Osteoblast (primary cell): ENCODE data around the gene PRKCA. TPM values are rescaled to one million over a fixed set of nuclear protein-coding genes. Genes with fewer than 3 reads are reported as not detected.
A peak's percentile ranks its signal among the peaks of the same experiment; 100 is the strongest.

ENCODE experiments used
- DNase-seq: peaks from one replicate; pipeline ENCODE4 v3.0.0; 2011; ENCODE audit warnings: low spot score, mixed read lengths; ENCODE audit not compliant: insufficient read length; ENCODE audit errors: missing footprints
- H2AFZ ChIP-seq: 2 replicates; pipeline ENCODE4 v1.6.0; 2011; ENCODE audit warnings: mild to moderate bottlenecking, low read length
- H3K27ac ChIP-seq: 2 replicates; pipeline ENCODE4 v1.5.1; 2011; ENCODE audit warnings: mild to moderate bottlenecking, low read depth, low read length, moderate library complexity
- H3K27me3 ChIP-seq: 2 replicates; pipeline ENCODE4 v1.6.0; 2012; ENCODE audit warnings: mild to moderate bottlenecking, control low read depth, inconsistent platforms, low read length, moderate library complexity; ENCODE audit not compliant: insufficient read depth
- H3K36me3 ChIP-seq: 2 replicates; pipeline ENCODE4 v1.5.1; 2011; ENCODE audit warnings: mild to moderate bottlenecking, low read length, control low read depth, moderate library complexity; ENCODE audit not compliant: insufficient read depth
- H3K4me1 ChIP-seq: 2 replicates; pipeline ENCODE4 v1.5.1; 2011; ENCODE audit warnings: mild to moderate bottlenecking, low read length, control low read depth, moderate library complexity; ENCODE audit not compliant: insufficient read depth
- H3K4me2 ChIP-seq: 2 replicates; pipeline ENCODE4 v1.6.0; 2011; ENCODE audit warnings: mild to moderate bottlenecking, low read length; ENCODE audit not compliant: insufficient read depth
- H3K4me3 ChIP-seq: fragments of 200-600 bp; sonication (generic); 3 replicates; pipeline ENCODE4 v1.5.1; 2012; ENCODE audit warnings: mild to moderate bottlenecking, low read length, inconsistent platforms; ENCODE audit not compliant: insufficient read depth
- H3K79me2 ChIP-seq: 2 replicates; pipeline ENCODE4 v1.6.0; 2012; ENCODE audit warnings: mild to moderate bottlenecking, low read length, control low read depth, inconsistent platforms; ENCODE audit not compliant: insufficient read depth
- H3K9me3 ChIP-seq: 2 replicates; pipeline ENCODE4 v1.5.1; 2011; ENCODE audit warnings: low read depth, low read length, control low read depth
- H4K20me1 ChIP-seq: 2 replicates; pipeline ENCODE4 v1.6.0; 2012; ENCODE audit warnings: mild to moderate bottlenecking, low read length, control low read depth; ENCODE audit not compliant: insufficient read depth
- CTCF ChIP-seq: IDR thresholded peaks from 2 replicates; pipeline ENCODE4 v1.5.1; 2011; ENCODE audit warnings: mild to moderate bottlenecking, low read depth, low read length, moderate library complexity; ENCODE audit errors: extremely low read depth
- total RNA-seq: library from RNA; depleted of rRNA; stranded (reverse); fragments of >200 nt; gene quantifications from 2 replicates; pipeline ENCODE4 v1.2.3, GENCODE V29; 2012

The PRKCA gene
- total RNA-seq, 1 donor = 46.0 TPM

DNA sequence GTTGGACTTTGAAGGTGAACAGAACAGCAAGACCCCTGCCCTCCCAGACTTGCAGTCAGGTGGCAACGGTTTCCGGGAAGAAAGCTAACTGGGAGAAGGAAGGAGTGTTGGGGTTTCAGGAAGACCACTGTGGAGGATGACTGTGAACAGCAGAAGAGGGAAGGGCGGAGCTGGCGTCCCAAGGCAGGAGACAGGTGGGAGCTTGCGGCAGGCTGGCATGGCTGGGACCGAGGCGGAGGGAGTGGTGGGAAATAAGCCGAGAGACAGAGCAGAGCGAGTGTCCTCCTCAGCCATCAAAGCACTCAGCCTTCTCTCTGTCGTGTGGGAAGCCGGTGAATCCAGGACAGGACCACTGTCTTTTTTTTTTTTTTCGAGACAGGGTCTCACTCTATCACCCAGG lies 424.0 kb downstream of the PRKCA start:
- H3K9me3 ChIP-seq = no peaks in the 10 kb centered on the region

GRCh38 chr17:66726846-66727245 lies 424.4 kb downstream of the PRKCA start:
- Histone ChIP-seq H3K4me2 (no peak overlapping the region), H3K36me3 (no peaks in the 10 kb centered on the region), H3K27me3 (no peaks in the 10 kb centered on the region), H3K79me2 (no peaks in the 10 kb centered on the region), H3K4me1 (peaks cover 17% of the 10 kb centered on the region), H3K9me3 (no peaks in the 10 kb centered on the region), H3K27ac (no peak overlapping the region), H2AFZ (no peak overlapping the region), H4K20me1 (peaks cover 39% of the 10 kb centered on the region), H3K4me3 (no peak overlapping the region)
- TF ChIP-seq CTCF = no peak
- DNase-seq = no peak

More for the DNA sequence above, 424.0 kb downstream of the PRKCA start:
- no peak for DNase-seq
- no peak for TF ChIP-seq CTCF
- Histone ChIP-seq H3K4me2 (no peak overlapping the region), H3K4me1 (peaks cover 17% of the 10 kb centered on the region), H3K4me3 (no peak overlapping the region), H2AFZ (no peak overlapping the region), H3K79me2 (no peaks in the 10 kb centered on the region), H3K36me3 (no peaks in the 10 kb centered on the region), H3K27me3 (no peaks in the 10 kb centered on the region), H4K20me1 (peaks cover 41% of the 10 kb centered on the region), H3K27ac (no peak overlapping the region)

DNA sequence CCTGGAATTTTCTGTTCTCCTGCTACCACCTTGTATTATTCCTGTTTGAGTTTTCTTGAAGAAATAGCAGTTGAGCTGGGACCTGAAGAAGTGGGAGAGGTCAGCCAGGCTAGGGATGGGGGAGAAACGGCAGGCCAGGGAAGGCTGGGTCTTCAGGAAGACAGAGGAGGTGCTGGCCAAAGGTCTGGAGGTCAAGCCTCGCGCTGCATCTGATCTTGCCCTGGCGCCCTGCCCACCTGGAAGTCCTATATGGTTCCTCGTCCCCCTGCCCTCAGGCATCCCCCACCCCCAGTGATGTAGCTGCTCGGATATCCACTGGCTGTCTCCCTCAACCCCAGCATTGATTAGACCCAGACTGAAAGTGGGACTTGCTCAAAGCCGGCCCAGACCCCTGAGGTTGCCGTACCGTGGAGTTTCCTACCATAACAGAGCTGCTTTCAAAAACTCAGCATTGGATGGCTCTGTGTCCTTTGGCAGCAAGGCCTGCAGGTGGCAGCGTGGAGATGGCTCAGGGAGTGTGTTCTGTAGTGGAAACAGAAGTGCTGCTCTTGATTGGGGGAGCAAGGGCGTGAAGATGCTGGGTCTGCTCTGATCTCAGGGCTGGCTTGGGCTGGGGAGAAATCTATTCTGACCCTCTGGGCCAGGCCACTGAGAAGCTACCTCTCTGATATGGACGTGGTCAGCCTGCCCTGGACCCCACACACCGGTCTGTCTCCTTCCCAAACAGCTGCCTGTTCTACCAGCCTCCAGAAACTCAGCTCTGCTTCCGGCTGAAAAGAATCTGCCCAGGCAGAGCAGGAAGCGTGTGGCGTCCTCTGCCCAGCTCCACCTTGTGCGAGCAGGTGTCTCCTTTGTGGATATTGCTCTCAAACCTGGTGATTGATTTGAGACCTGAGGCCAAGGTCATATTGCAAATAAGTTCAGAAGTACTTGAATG lies 425.5 kb downstream of the PRKCA start:
- H2AFZ ChIP-seq = no peak overlapping the region
- no peaks in the 10 kb centered on the region for H3K79me2 ChIP-seq
- peaks cover 39% of the 10 kb centered on the region for H4K20me1 ChIP-seq
- H3K27ac ChIP-seq = no peak overlapping the region
- H3K27me3 ChIP-seq = no peaks in the 10 kb centered on the region
- H3K4me2 ChIP-seq = no peak overlapping the region
- no peak overlapping the region for H3K4me3 ChIP-seq
- no peaks in the 10 kb centered on the region for H3K9me3 ChIP-seq
- H3K4me1 ChIP-seq = peaks cover 17% of the 10 kb centered on the region
- H3K36me3 ChIP-seq = no peaks in the 10 kb centered on the region
- TF ChIP-seq CTCF = peak; percentile 75
- DNase-seq = peak; percentile 90

DNA sequence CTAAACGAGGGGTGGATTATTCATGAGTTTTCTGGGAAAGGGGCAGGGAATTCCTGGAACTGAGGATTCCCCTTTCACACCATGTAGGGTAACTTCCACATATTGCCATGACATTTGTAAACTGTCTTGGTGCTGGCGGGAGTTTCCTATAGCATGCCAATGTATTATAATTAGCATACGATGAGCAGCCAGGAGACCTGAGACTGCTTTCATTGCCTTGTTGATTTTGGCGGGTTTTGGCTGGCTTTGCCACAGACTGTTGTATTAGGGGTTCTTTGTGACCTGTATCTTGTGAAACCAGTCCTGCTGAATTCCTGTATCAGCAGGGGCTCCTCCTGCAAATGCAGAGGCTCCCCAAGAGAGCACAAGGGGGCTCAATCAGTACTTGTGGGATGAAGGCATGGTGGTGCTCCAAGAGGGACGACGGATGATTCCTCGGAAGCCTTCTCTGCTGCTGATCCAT lies 428.1 kb downstream of the PRKCA start:
- Histone ChIP-seq H3K27me3 (no peaks in the 10 kb centered on the region), H4K20me1 (peaks cover 24% of the 10 kb centered on the region), H3K4me2 (no peak overlapping the region), H2AFZ (no peak overlapping the region), H3K79me2 (no peaks in the 10 kb centered on the region), H3K9me3 (no peaks in the 10 kb centered on the region), H3K4me3 (no peak overlapping the region), H3K36me3 (peaks cover 16% of the 10 kb centered on the region), H3K4me1 (no peaks in the 10 kb centered on the region), H3K27ac (no peak overlapping the region)
- no peak for DNase-seq
- TF ChIP-seq CTCF = no peak
